ENCODE data around the gene CRMP1. TPM values are rescaled to one million over a fixed set of nuclear protein-coding genes. Genes with fewer than 3 reads are reported as not detected.

Gene CRMP1
- total RNA-seq, 2 donors from 2014 or later: 1.8 TPM; not detected in 1

DNA sequence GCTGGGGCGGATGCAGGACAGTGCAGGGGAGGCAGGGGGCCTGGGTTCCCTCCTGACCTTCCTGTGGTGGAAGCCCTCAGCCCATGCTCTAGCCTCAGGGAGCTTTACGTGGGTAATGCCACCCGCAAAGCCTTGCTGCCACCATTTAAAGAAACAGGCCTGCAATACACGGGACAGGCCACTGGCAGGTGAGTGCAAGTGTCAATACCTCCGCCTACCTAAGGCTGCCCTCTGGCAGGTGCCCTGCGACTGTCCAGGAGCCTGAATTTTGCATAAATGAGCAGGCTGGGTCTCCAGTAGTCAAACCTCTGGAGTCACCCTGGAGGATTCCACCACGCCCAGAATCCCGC is 5.9 kb downstream of the CRMP1 start:
- Histone ChIP-seq H3K36me3 (no peaks in the 10 kb centered on the region), H3K4me3 (peak overlapping the region; percentile 68), H3K4me1 (ENCODE audit: control insufficient read depth in 1 of 2, low read depth in 2 of 2) (peaks cover 11 to 18% of the 10 kb centered on the region in 2 donors), H3K27me3 (replicated peaks; ENCODE audit: insufficient read depth) (peaks cover 19% of the 10 kb centered on the region), H3K27ac (no peak overlapping the region), H3K9me3 (no peaks in the 10 kb centered on the region)
- ATAC-seq (ENCODE audit: insufficient number of reproducible peaks, low FRiP score, low read depth) (no peak), DNase-seq (ENCODE audit: low spot score) (no peak)
- no peak for TF ChIP-seq CTCF (IDR thresholded peaks at IDR 0.05)

GRCh38 chr4:5885733-5886132 is 7.2 kb downstream of the CRMP1 start:
- no peak overlapping the region for H3K27ac ChIP-seq
- H3K36me3 ChIP-seq: no peaks in the 10 kb centered on the region
- H3K4me3 ChIP-seq: no peak overlapping the region
- DNase-seq (ENCODE audit: low spot score) (no peak), ATAC-seq (ENCODE audit: insufficient number of reproducible peaks, low FRiP score, low read depth) (no peak)
- H3K27me3 ChIP-seq (replicated peaks; ENCODE audit: insufficient read depth): peaks cover 8% of the 10 kb centered on the region
- H3K9me3 ChIP-seq: no peaks in the 10 kb centered on the region
- TF ChIP-seq CTCF (IDR thresholded peaks at IDR 0.05): no peak
- H3K4me1 ChIP-seq (ENCODE audit: control insufficient read depth in 1 of 2, low read depth in 2 of 2): peaks cover 11 to 18% of the 10 kb centered on the region in 2 donors

GRCh38 chr4:5884796-5885195 is 8.1 kb downstream of the CRMP1 start:
- no peak overlapping the region for H3K27ac ChIP-seq
- no peaks in the 10 kb centered on the region for H3K9me3 ChIP-seq
- no peak for DNase-seq (ENCODE audit: low spot score)
- no peak for ATAC-seq (ENCODE audit: insufficient number of reproducible peaks, low FRiP score, low read depth)
- H3K27me3 ChIP-seq (replicated peaks; ENCODE audit: insufficient read depth): no peaks in the 10 kb centered on the region
- no peak for TF ChIP-seq CTCF (IDR thresholded peaks at IDR 0.05)
- H3K4me3 ChIP-seq: no peak overlapping the region
- no peaks in the 10 kb centered on the region for H3K36me3 ChIP-seq
- H3K4me1 ChIP-seq (ENCODE audit: control insufficient read depth in 1 of 2, low read depth in 2 of 2): peaks cover 9 to 12% of the 10 kb centered on the region in 2 donors

DNA sequence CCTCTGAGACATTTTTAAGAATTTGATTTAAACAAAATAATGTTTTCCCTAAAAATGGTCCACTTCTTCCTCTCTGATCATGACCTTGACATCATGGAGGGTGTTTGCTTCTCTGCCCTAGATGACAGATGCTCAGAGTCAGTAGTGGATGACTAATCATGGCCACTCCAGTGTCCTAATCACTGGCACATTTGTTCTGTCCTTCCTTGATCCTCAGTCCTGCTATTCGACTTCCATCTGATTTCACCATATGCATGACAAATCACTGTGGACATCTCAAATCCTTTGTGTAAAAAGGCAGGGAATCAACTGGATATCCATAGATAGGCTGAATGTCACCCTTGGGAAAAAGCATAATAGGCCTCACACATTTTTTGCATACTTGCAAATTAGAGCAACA is 9.0 kb downstream of the CRMP1 start:
- Histone ChIP-seq H3K27ac (no peak overlapping the region), H3K4me1 (ENCODE audit: control insufficient read depth in 1 of 2, low read depth in 2 of 2) (peaks cover 9 to 12% of the 10 kb centered on the region in 2 donors), H3K36me3 (no peaks in the 10 kb centered on the region), H3K4me3 (no peak overlapping the region), H3K9me3 (no peaks in the 10 kb centered on the region), H3K27me3 (replicated peaks; ENCODE audit: insufficient read depth) (no peaks in the 10 kb centered on the region)
- ATAC-seq (ENCODE audit: insufficient number of reproducible peaks, low FRiP score, low read depth) (no peak), DNase-seq (ENCODE audit: low spot score) (no peak)
- no peak for TF ChIP-seq CTCF (IDR thresholded peaks at IDR 0.05)

DNA sequence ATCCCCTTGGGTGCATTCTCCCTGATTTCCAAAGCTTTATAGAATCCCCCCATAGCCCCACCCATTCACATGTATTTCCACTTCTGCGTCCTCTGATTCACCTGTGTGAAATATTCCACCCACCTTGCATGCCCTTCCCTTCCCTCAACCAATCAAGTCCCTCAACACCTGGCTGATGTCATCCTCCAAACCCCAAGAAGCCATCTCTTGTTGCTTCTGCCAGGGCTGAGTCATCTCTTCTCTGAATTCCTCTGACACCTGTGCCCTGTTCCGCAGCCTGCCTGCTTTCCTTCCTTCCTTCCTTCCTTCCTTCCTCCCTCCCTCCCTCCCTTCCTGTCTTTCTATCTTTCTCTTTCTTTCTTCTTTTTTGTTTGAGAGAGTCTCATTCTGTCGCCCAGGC is 9.9 kb downstream of the CRMP1 start:
- no peaks in the 10 kb centered on the region for H3K9me3 ChIP-seq
- H3K36me3 ChIP-seq: no peaks in the 10 kb centered on the region
- TF ChIP-seq CTCF (IDR thresholded peaks at IDR 0.05): no peak
- ATAC-seq (ENCODE audit: insufficient number of reproducible peaks, low FRiP score, low read depth) (no peak), DNase-seq (ENCODE audit: low spot score) (no peak)
- no peak overlapping the region for H3K4me3 ChIP-seq
- H3K27ac ChIP-seq: no peak overlapping the region
- H3K27me3 ChIP-seq (replicated peaks; ENCODE audit: insufficient read depth): no peaks in the 10 kb centered on the region
- peaks cover 5 to 8% of the 10 kb centered on the region in 2 donors for H3K4me1 ChIP-seq (ENCODE audit: control insufficient read depth in 1 of 2, low read depth in 2 of 2)

Data from thoracic aorta (tissue), 2 donors.